ENCODE data around the gene WDFY3.
"Not testable (repeated sequence)": the region's sequence is repeated elsewhere in the genome, so short reads cannot be mapped to it uniquely, and the experiment has no call there.

WDFY3 gene

DNA sequence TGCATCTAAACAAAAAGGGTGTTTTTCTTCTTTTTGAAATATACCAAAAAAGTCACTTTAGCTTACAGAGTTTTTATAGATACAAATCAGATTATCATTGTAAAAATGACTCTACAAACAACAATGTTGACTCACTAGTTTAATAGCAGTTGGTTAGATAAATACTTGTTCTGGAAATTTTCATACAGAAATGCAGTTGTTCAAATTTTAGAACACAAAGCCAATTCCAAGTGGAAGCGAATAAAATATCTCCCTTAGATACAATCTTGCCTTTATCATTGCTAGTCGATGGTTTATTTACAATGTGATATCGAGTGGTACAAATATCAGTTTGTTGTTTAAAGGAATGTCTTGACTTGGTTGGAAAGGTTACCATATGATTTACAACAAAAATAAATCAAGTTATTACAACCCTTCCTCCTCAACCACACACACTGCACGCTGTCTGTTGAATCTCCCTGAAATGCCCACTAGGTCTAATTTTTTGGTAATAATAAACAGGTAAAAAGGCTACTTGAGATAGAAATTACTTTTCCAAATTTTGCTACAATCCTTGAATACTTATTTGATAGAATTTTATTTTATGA lies 268.8 kb downstream of the WDFY3 start:
- no peak for DNase-seq

DNA sequence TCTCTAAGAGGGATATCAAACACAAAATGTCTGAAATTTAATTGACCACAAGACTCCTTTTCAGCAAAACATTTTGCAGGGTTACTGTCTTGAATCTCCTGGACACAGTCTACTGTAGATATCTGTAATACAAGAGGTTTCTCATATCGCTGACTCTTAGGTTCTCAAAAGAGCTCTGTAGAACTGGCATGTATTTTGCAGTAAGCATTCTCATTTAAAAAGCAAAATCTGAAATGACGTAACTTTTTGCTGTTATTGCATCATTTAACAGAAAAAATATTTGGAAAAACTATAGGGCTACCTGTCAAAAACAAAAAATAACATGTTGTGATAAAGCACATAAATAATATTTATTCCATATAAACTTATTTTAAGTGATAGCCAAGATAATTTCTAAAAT lies 269.3 kb downstream of the WDFY3 start:
- no peak for DNase-seq

DNA sequence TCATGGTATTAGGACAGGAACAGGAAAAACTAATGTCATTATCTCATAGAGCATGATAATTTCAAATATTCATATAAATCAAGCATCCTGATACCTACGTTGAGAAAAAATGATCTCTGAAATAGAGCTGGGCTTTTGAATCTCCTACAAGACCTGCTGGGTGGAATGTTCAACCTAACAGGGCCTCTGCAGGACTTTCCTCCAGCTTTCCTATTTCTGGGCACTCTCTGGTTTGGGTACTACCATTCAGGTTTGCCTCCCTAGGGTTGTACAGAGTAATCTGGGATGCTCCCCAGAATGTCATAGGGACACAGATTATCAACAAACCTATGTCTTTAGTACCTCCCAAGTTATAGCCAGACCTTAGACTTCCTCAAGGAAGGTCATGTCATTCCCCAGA lies 274.7 kb downstream of the WDFY3 start:
- DNase-seq, result no peak

DNA sequence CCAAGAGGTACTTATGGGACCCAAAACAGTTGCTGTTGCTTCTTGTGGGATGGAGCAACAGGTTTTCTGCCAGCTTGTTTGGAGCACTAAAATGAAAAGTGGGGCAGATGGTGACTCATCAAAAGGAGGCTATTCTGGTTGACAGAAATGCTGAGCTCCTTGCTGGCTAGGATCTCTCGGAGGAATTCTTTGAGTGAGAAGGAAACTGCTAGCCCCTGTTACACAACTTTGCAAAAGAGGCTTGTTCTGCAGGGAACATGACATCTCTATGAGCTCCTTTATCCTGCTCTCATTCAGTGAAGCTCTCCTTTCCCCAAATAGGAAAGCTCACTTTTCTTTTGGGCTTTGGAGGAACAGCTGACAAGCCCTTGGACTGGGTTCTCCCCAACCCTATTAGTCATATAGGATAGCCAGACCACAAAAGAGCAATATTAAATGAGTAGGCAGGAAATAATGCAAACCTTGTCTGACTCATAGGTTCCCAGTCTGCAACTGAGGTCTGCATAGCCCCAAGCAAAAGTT lies 275.3 kb downstream of the WDFY3 start:
- DNase-seq, result no peak

DNA sequence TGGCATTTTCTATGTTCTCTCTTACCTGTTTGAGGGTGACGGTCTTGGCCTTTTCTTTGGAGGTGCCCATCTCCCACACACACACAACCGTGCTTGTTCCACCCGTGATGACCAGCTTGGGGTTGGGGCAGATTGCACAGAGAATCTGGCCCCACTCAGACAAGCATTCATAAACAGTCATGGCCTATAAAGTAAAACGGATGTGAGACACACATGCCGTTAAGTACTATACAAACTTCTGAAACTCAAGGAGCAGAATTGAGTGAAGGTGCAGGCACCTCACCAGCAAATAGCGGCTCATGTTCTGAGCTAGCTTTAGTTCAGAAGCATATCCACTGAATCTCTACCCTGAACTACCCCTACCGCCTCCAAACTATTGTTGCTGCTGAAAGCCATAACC lies 276.0 kb downstream of the WDFY3 start:
- DNase-seq, result no peak

DNA sequence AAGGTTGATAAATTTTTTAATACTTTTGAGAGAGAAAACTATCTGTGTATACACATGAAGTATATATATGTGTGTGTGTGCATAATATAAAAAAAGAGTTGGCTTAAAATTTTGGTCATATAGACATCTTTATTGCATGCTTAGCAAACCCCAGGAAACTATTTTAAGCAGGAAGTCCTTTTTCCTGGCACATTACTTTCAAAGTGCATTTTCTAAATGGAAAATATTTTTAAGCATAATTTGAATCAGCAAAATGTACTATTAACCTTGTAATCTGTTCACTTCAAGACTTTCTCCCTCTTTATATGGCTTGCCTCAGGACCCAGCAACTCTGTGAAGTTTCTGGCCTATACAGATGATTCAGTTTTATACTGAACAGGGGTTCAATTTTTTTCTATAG lies 277.3 kb downstream of the WDFY3 start:
- no peak for DNase-seq

DNA sequence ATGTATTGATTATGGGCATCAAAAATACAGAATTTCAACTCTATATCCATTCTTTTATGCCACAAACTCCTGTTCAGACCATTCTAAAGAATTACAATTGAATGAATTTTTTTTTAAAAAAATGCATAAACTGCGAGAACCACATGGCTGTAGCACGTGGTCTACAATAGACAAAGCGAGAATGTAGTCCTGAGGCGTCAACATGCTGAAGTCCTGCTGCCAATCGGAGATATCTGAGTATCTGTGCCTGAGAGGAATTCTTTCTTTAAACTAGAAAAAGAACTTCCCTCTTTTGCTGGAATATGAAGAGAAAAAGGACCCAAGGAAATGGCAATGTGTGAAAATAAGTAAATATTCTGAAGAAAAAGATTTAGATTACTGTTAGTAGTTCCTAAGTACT lies 277.9 kb downstream of the WDFY3 start:
- no peak for DNase-seq

DNA sequence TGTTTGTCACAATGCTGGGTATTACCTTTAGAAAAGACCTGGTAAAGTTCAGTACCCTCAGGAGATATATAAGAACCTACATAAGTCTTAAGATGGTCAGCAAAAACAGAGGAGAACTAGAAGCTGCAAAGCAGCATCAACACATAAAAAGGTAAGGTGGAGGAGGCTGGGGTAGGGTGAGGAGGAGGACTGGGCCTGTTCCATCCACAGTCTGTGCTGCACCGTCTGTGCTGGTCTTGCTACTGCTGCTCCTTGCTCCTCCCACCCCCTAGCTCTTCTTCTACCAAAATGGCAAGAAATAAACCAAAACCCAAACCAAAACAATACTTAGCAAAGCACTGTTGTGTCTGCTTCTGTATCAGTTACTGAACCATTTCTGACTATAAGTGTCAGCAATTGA lies 281.4 kb downstream of the WDFY3 start:
- DNase-seq, result no peak

DNA sequence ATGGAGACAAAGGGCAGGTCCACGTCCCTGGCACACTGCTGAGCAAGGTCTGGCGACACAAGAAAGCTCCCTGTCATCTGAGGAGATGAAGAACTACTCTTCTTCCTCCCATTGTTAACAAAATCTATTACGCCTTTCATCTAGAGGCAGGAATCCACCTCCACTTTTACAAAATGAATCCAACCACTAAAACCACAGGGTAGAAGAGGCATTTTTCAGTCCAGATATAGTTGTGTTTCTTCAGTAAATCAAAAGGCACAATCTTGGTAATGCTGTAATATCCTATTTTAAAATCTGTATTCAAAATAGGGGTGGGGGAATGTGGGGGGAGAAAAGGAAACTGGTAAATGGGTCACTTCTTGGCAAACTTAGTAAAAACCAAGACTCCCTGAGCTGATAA lies 282.1 kb downstream of the WDFY3 start:
- DNase-seq, result no peak

DNA sequence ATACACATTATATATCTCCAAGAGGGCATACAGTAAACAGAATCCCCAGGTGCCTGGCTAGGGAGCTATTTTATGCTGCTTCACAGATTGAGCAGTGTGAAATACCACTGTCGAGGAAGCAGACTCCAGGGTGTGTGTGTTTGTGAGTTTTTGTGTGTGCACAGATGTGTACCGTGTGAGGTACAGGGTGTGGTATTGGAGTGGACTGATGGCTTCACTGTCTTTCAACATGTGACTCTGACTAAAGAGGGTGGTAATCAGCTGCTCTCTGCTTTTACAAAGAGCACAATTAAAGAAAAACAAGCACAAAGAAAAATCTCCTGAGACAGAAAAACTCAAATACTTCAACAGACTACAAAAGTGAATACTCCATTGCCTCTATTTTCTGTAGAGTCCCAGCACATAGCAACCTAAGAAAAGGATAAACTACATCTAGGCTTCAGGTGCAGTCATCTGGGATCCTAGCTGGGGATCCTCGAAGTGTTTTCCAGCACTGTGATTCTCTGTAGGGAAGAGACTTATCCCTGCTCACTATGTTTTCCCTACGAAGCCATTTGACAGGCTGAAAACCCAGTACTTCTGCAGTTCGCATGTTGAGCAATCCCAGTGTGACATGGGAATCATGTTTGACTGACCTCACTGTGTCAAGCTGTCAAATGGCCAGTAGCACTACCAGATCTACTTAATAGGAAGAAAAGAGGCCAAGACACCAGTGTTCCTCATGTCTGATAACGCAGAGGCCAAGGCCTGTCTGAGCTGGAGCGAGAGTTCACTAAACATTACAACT lies 283.2 kb downstream of the WDFY3 start:
- DNase-seq, result no peak

DNA sequence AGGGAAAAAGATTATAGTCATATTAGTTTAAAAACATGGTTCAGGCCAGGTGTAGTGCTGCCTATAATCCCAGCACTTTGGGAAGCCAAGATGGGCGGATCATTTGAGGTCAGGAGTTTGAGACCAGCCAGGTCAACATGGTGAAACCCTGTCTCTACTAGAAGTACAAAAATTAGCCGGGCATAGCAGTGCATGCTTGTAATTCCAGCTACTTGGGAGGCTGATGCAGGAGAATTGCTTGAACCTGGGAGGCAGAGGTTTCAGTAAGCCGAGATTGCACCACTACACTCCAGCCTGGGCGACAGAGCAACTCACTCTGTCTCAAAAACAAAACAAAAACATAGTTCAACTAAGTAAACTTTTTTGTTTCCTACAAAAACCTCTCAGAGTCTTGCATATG lies 283.8 kb downstream of the WDFY3 start:
- not testable (repeated sequence) for DNase-seq

DNA sequence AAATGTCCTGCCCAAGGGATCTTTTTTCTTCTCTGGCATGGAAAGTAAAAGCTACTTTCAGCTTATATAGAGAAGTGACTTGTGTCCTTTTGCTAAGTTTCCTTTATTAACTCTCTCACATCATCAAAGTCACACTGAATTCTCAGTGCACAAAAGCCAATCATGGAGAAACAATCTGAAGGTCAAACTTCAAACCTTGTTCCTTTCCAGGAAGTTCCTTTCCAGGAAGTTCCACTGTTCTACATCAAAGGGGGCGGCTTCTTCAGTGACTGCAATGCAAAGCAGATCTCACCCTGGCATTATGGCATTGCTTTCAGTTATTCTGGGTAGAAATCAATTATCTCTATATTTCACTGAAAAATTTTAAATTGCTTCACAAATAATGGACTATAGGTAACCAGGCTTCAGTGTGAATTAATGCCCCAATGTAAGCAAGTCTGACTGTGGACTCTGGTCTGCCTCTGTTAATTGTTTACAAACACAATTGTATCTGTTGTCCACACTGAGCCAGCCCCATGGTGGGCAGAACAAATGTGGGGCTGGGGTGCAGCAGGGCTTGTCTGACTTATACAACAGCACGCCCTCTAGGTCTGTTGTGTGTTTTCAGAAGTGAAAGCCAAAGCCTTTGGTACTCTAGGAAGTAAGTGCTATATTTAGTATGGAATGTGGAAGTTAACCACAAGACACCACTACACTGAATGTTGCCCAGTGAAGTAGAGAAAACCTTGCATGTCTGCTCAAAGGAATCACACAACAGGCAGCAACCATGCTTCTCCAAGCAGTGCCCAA lies 284.8 kb downstream of the WDFY3 start:
- DNase-seq, result no peak

DNA sequence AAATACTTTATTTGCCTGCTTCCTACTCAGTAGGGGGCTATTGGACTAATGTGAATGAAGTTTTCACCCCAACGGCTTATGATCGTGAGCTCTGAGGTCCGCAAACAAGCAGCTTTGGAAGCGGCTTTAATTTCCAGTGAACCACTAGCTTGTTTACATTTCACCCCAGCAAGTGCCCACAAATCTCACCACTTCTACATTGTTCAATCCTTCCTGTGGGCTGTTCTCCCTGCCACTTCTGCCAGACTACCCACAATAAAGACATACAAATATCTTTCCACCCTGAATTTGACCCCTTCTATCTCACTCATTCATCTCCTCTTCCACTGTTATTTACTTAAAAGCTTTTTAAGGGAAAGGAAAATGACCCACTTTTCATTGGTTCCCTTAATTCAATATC lies 285.5 kb downstream of the WDFY3 start:
- no peak for DNase-seq

DNA sequence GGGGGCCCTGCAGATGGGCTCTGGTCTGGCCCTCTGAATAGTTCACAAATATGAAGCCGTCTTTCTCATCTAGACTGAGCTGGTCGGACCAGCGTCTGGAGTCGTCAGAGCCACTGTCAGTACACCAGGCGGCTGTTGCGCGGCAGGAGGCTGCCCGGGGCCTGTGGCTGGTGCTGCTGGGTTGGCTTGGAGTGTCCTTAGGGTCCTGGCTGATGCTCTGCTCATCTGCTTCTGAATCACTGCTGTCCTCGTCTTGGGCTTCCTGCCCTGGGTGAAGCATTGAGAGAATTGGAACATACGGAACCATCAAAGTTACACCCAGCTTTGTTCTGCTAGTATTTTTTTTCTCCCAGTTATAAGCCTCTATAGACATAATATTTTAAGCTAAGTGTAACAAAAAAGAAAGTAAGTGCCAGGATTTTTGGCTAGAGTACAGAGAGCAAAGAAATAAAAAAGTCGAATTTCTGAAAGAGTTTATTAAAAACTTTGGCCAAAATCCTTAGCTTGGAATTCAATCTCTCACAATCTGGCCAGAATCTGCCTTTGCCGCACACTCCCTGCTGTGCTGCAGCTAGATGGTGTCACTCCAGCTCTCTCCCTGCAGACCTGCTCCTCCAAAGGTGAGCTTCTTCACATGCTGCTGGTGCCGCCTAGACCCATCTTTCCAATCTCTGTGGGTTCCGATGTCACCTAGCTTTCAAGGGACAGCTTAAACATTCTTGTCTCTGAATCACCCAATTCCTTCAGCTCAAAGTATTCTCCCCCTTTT lies 287.3 kb downstream of the WDFY3 start:
- no peak for DNase-seq

DNA sequence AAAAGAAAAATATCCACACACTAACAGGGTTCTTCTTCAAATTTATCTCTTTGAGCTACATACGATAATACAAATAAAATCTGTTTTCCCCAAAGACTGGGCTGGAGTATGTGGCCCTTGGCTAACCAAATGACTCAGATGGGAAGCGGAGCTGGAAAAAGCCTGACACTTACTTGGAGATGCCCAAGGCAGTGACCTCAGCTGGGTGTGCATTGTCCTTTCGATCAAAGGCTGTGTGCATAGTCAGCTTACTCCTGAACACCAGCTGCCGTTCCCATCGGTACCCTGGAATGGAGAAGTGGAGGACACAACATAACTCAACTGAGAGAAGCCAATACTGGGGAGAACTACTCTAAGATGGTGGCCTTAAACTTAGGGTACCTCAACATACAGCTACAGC lies 288.5 kb downstream of the WDFY3 start:
- no peak for DNase-seq

DNA sequence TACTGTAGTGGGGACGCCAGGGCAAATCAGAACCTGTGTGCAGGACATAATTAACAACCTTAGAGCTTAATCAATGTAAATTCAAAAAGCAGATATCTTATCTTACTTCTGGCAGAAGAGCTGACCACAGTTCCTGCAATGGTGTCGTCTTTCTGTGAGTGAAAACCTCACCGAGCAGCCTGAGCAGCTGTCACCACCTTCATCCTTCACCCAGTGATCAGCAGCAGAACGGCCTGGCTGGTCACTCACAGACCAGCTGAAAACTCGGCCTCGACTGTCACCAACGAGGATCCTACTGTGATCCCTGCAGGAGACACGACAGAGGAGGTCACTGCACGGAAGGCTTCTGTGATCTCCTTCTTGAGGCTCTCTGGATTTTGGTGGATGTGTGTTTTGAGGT lies 289.4 kb downstream of the WDFY3 start:
- no peak for DNase-seq

DNA sequence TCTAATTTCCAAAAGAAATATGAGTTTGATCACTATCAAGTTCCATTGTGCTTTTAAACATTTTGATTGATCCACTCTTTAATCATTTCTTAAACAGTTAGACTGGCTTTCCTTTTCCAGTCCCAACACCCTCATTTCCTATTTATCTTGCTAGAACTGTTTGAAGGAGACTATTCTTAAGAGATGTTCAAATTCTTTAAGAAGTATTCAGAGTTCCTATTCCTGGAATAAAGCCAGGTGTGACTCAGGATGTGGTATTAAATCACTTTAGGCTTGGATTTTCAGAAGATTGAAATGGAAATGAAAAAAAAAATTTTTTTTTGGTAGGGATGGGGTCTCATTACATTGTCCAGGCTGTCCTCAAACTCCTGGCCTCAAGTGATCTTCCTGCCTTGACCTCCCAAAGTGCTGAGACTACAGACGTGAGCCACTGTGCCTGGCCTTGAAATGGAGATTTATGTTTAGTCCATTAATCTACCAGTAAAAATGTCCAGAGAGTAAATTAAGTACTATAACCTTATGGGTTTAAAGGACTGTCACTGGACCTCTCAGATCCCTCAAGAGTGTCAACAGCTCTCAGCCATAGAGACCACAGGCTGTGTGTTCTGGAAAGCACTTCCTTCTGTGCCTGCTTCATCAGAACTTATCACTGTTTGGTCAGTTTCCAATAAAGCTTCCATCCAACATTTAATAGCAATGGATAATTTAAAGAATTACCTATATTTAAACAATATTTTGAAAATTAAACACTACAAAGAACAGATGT lies 292.8 kb downstream of the WDFY3 start:
- DNase-seq, result no peak

DNA sequence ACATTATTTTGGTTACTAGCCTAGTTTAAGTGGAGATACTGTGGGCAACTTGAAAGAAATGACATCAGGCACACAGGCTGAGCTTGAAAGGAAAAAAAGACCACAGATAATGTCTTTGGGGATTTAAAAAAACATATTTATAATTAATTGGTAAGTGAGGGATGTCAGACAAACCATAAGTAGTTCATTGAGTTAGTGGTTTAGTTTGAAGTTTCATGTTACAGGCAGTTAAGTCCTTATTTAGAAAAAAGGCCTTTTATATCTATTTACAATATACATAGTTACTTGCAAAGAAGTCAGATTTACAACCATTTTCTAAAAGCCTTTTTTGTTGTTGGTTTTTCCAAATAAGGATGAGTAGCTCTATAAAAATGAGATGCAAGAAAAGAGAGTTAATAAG lies 294.3 kb downstream of the WDFY3 start:
- DNase-seq, result no peak

DNA sequence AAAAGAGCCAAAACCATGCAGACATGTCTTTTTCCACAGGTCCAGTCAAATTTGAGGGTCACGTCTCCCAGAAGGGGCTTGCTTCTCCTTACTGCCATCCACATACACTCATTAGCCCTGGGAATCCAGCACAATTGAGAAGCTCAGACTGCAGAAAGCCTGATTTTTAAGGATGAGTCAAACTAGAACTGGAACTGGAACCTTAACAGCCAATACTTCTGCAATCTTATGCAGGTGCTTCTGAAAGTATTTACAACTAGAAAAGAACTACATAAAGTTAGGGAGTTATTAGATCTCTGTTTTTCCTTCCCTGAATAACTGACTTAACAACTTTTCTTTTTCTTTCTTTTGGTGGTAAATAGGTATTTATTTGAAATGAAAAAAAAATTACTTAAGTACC lies 297.3 kb downstream of the WDFY3 start:
- DNase-seq, result no peak

DNA sequence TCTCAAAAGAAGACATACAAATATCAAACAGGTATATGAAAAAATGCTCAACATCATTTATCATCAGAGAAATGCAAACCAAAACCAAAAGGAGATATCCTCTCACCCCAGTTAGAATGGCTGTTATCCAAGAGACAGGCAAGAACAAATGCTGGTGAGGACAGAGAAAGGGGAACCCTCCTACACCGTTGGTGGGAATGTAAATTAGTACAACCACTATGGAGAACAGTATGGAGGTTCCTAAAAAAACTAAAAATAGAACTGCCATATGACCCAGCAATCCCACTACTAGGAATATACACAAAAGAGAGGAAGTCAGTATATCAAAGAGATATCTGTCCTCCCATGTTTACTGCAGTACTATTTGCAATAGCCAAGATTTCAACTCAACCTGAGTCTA lies 300.1 kb downstream of the WDFY3 start:
- no peak for DNase-seq

DNA sequence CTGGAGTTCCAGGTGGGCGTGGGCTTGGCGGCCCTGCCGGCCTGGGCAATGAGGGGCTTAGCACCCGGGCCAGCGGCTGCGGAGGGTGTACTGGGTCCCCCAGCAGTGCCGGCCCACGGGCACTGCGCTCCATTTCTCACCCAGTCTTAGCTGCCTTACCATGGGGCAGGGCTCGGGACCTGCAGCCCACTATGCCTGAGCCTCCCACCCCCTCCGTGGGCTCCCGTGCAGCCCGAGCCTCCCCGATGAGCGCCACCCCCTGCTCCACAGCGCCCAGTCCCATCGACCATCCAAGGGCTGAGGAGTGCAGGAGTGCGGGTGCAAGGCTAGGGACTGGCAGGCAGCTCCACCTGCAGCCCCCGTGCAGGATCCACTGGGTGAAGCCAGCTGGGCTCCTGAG lies 301.7 kb downstream of the WDFY3 start:
- DNase-seq, result not testable (repeated sequence)

DNA sequence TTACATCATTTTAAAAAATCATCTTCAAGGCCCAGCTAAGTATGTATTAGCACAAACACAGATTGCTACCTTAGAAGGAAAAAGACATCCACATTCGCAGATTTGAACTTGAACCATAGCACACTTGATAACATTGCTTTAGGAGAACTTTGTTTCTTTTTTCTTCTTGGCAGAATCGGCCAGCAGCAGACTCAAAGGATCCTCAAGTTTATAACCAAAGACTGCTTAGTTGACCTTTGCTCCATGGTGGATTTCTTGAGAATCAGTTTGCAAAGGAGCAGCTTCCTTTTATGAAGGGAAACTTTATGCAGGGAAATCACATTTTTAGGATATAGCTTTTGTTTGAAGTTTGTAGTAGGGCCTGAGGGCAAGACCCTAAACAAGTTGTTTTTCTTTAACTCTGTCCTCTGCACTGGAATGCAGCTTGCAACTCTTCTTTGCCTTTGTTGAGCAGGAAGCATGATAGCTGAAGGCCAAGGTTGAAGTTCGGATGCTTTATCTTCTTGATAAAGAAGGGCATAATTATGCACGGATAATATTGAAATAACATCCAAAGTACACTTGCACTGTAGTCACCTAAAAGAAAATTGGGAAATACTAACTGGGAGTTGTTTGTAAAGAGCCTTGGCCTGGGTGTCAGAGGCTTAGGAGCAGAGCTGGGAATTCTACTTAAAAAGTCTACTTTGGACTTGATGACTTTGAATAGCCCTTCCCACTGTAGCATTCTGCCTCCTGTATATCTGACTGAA lies 305.1 kb downstream of the WDFY3 start:
- DNase-seq, result no peak

Data from activated CD8-positive, alpha-beta memory T cell treated with anti-CD3 and anti-CD28 coated beads, Interleukin-2, amount 50 U/mL, for 4 hours (primary cell).